GM23248 (cell line): ENCODE measurements around the gene TIRAP.

ENCODE experiments used
- EZH2 ChIP-seq: fragments of 200-600 bp; sonication (generic); IDR thresholded peaks from 2 replicates; pipeline ENCODE4 v1.6.1; 2018; ENCODE audit warnings: antibody characterized with exemption, mild to moderate bottlenecking; ENCODE audit not compliant: insufficient read depth, poor library complexity, severe bottlenecking
- EZH2phosphoT487 ChIP-seq: fragments of 200-600 bp; sonication (generic); IDR thresholded peaks from 2 replicates; pipeline ENCODE4 v1.6.1; 2018; ENCODE audit warnings: antibody characterized with exemption, moderate library complexity, mild to moderate bottlenecking, low read depth; ENCODE audit not compliant: insufficient read depth

DNA sequence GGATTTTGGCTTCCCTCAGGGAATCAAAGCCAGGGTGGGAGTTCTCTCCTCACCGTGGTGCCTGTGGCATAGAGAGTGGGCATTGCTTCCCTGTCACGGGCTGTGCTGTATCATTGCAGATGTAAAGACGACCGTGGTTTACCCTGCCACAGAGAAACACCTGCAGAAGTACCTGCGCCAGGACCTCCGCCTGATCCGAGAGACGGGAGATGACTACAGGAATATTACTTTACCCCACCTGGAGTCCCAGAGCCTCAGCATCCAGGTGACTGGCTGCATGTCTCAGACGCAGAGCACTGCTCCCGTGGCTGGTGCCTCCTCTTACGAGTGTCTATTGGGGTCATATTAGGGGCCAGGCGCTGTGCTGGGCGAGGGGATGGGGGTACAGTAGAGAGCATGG lies 48.4 kb downstream of the TIRAP start:
- TF ChIP-seq EZH2, result no peak
- TF ChIP-seq EZH2phosphoT487, result no peak
